Activated CD4-positive, alpha-beta T cell treated with anti-CD3 and anti-CD28 coated beads, Interleukin-2, amount 50 U/mL, for 4 hours (primary cell): ENCODE data around the gene SECTM1.
"Not testable (repeated sequence)": the region's sequence is repeated elsewhere in the genome, so short reads cannot be mapped to it uniquely, and the experiment has no call there.

Experiments used
- DNase-seq, 2 experiments: peaks; one replicate each; pipeline ENCODE4 v3.0.0-alpha.2; 2020

SECTM1 gene

GRCh38 chr17:82367724-82368524 lies 34.4 kb upstream of the SECTM1 start:
- DNase-seq = no peak

GRCh38 chr17:82366749-82367148 lies 33.2 kb upstream of the SECTM1 start:
- no peak for DNase-seq

GRCh38 chr17:82365606-82366295 lies 32.2 kb upstream of the SECTM1 start:
- no peak for DNase-seq

GRCh38 chr17:82361885-82362633 lies 28.5 kb upstream of the SECTM1 start:
- no peak for DNase-seq

- not testable (repeated sequence) for DNase-seq
These were observed 26.0 kb upstream of the SECTM1 start for GRCh38 chr17:82359451-82360074.

GRCh38 chr17:82358465-82359350 lies 25.1 kb upstream of the SECTM1 start, which contains the start of gene TEX19:
Gene TEX19, plus strand, starts transcription at chr17:82359247. Its CDS starts 2,904 bp downstream, at chr17:82362151.
- no peak for DNase-seq

GRCh38 chr17:82357394-82357793 lies 23.8 kb upstream of the SECTM1 start:
- no peak for DNase-seq

GRCh38 chr17:82356845-82357355 lies 23.3 kb upstream of the SECTM1 start:
- no peak for DNase-seq

- no peak for DNase-seq
These were observed 22.3 kb upstream of the SECTM1 start for GRCh38 chr17:82355770-82356427.

GRCh38 chr17:82354804-82355308 lies 21.3 kb upstream of the SECTM1 start:
- DNase-seq = no peak

GRCh38 chr17:82353484-82353883 lies 19.9 kb upstream of the SECTM1 start:
- DNase-seq = no peak

GRCh38 chr17:82351713-82352488 lies 18.3 kb upstream of the SECTM1 start:
- peak; percentile 79 to 81 for DNase-seq

- no peak for DNase-seq
These were observed 17.7 kb upstream of the SECTM1 start for GRCh38 chr17:82351254-82351712.

- DNase-seq = peak; percentile 37 to 41
These were observed 16.8 kb upstream of the SECTM1 start for GRCh38 chr17:82350182-82351030.

GRCh38 chr17:82349287-82349701 lies 15.7 kb upstream of the SECTM1 start:
- no peak for DNase-seq

GRCh38 chr17:82348866-82349265 lies 15.3 kb upstream of the SECTM1 start:
- DNase-seq = no peak

GRCh38 chr17:82348434-82348833 lies 14.9 kb upstream of the SECTM1 start:
- DNase-seq = no peak

GRCh38 chr17:82347994-82348393 lies 14.4 kb upstream of the SECTM1 start:
- not testable (repeated sequence) for DNase-seq
